ENCODE results near the gene CEP63.

Gene CEP63

GRCh38 chr3:134462331-134462941, 23.4 kb upstream of the CEP63 start:
- no peak for TF ChIP-seq EZH2phosphoT487 (IDR thresholded peaks at IDR 0.05; ENCODE audit: low read depth)
- TF ChIP-seq, protein P1, sequence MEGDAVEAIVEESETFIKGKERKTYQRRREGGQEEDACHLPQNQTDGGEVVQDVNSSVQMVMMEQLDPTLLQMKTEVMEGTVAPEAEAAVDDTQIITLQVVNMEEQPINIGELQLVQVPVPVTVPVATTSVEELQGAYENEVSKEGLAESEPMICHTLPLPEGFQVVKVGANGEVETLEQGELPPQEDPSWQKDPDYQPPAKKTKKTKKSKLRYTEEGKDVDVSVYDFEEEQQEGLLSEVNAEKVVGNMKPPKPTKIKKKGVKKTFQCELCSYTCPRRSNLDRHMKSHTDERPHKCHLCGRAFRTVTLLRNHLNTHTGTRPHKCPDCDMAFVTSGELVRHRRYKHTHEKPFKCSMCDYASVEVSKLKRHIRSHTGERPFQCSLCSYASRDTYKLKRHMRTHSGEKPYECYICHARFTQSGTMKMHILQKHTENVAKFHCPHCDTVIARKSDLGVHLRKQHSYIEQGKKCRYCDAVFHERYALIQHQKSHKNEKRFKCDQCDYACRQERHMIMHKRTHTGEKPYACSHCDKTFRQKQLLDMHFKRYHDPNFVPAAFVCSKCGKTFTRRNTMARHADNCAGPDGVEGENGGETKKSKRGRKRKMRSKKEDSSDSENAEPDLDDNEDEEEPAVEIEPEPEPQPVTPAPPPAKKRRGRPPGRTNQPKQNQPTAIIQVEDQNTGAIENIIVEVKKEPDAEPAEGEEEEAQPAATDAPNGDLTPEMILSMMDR (IDR thresholded peaks at IDR 0.05; ENCODE audit: low read depth, low read length): no peak
- Histone ChIP-seq H3K4me3 (ENCODE audit: low read length) (no peak overlapping the region), H3K4me1 (ENCODE audit: low read length) (no peaks in the 10 kb centered on the region), H3K36me3 (replicated peaks; ENCODE audit: low read depth, low read length) (no peaks in the 10 kb centered on the region), H2AFZ (ENCODE audit: low read depth, low read length) (no peak overlapping the region), H3K79me2 (ENCODE audit: low read length) (no peaks in the 10 kb centered on the region), H4K20me1 (ENCODE audit: insufficient read depth, low read length) (no peaks in the 10 kb centered on the region), H3K9me3 (ENCODE audit: insufficient read depth, low read length) (no peaks in the 10 kb centered on the region), H3K4me2 (ENCODE audit: low read length) (no peak overlapping the region), H3K9ac (ENCODE audit: low read length) (no peak overlapping the region), H3K27me3 (ENCODE audit: low read depth, low read length) (peaks cover 21% of the 10 kb centered on the region), H3K27ac (ENCODE audit: low read length) (no peak overlapping the region)

DNA sequence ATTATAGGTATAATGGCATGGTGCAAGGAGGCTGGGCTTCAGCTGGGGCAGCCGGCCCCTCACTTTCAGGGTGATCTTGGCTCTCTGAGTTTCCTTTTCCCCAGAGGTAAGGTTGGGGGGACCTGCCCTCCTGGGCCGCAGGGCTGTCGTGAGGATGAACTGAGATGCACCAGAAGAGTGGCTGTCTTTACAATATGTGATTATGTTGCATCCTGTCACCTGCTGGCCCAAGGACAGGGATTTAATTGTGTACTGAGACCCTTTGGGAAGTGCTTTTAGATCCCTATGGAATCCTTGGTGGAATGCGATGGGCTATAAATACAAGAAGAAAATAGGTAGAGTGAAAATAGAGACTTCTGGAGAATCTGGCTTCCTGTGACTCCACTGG, 22.2 kb upstream of the CEP63 start:
- Histone ChIP-seq H3K27me3 (ENCODE audit: low read depth, low read length) (peaks cover 11% of the 10 kb centered on the region), H3K4me2 (ENCODE audit: low read length) (no peak overlapping the region), H3K79me2 (ENCODE audit: low read length) (no peaks in the 10 kb centered on the region), H2AFZ (ENCODE audit: low read depth, low read length) (no peak overlapping the region), H3K9me3 (ENCODE audit: insufficient read depth, low read length) (no peaks in the 10 kb centered on the region), H4K20me1 (ENCODE audit: insufficient read depth, low read length) (no peaks in the 10 kb centered on the region), H3K36me3 (replicated peaks; ENCODE audit: low read depth, low read length) (no peaks in the 10 kb centered on the region), H3K27ac (ENCODE audit: low read length) (no peak overlapping the region), H3K4me3 (ENCODE audit: low read length) (no peak overlapping the region), H3K4me1 (ENCODE audit: low read length) (no peaks in the 10 kb centered on the region), H3K9ac (ENCODE audit: low read length) (no peak overlapping the region)
- TF ChIP-seq, protein P1 (IDR thresholded peaks at IDR 0.05; ENCODE audit: low read depth, low read length): no peak
- TF ChIP-seq EZH2phosphoT487 (IDR thresholded peaks at IDR 0.05; ENCODE audit: low read depth): no peak

DNA sequence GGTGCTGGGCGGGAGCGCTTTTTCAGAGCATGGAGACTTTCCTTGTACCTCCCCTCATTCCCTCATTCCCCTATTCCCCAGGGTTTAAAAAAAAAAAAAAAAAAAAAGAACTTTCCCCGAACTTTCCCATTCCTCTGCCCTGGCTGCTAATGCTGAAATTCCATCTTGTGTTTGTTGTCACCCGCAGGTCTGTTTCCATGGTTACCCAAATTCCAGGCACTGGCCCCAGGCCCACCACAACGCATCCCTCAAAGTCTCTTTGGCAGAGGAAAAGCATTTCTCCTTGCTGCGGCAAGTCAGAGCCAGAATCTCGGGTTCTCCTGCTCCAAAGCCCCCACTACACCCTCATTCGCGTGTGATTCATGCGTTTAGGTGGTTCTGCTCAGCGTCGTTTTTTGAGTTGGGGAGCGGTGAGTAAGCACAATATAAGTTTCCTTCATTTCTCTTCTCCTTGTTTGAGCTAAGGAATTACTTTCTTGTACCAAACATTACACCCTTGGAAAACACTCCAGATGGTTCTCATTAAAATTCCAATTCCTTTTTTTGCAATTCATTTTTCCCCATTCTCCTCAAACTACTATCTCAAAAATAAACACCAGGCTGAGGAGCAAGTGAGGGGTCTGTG, 21.7 kb upstream of the CEP63 start:
- Histone ChIP-seq H3K9ac (ENCODE audit: low read length) (no peak overlapping the region), H3K4me2 (ENCODE audit: low read length) (no peak overlapping the region), H3K4me3 (ENCODE audit: low read length) (no peak overlapping the region), H3K27me3 (ENCODE audit: low read depth, low read length) (peaks cover 11% of the 10 kb centered on the region; the same call in 1 of the 2 replicates), H4K20me1 (ENCODE audit: insufficient read depth, low read length) (no peaks in the 10 kb centered on the region), H3K4me1 (ENCODE audit: low read length) (no peaks in the 10 kb centered on the region), H3K27ac (ENCODE audit: low read length) (no peak overlapping the region), H2AFZ (ENCODE audit: low read depth, low read length) (no peak overlapping the region), H3K9me3 (ENCODE audit: insufficient read depth, low read length) (no peaks in the 10 kb centered on the region), H3K79me2 (ENCODE audit: low read length) (no peaks in the 10 kb centered on the region), H3K36me3 (replicated peaks; ENCODE audit: low read depth, low read length) (no peaks in the 10 kb centered on the region)
- no peak for TF ChIP-seq EZH2phosphoT487 (IDR thresholded peaks at IDR 0.05; ENCODE audit: low read depth)
- TF ChIP-seq, protein P1 (IDR thresholded peaks at IDR 0.05; ENCODE audit: low read depth, low read length): no peak

- Histone ChIP-seq H3K4me3 (ENCODE audit: low read length) (no peak overlapping the region), H3K4me2 (ENCODE audit: low read length) (no peak overlapping the region), H4K20me1 (ENCODE audit: insufficient read depth, low read length) (no peaks in the 10 kb centered on the region), H3K9ac (ENCODE audit: low read length) (no peak overlapping the region), H3K79me2 (ENCODE audit: low read length) (no peaks in the 10 kb centered on the region), H3K4me1 (ENCODE audit: low read length) (no peaks in the 10 kb centered on the region), H2AFZ (ENCODE audit: low read depth, low read length) (no peak overlapping the region), H3K27ac (ENCODE audit: low read length) (no peak overlapping the region), H3K9me3 (ENCODE audit: insufficient read depth, low read length) (no peaks in the 10 kb centered on the region), H3K36me3 (replicated peaks; ENCODE audit: low read depth, low read length) (no peaks in the 10 kb centered on the region), H3K27me3 (ENCODE audit: low read depth, low read length) (peaks cover 11% of the 10 kb centered on the region; the same call in 1 of the 2 replicates)
- TF ChIP-seq EZH2phosphoT487 (IDR thresholded peaks at IDR 0.05; ENCODE audit: low read depth): no peak
- TF ChIP-seq, protein P1 (IDR thresholded peaks at IDR 0.05; ENCODE audit: low read depth, low read length): no peak
Measured at GRCh38 chr3:134464689-134465365, 21.0 kb upstream of the CEP63 start.

Measured in OCI-LY3 (cell line).